ENCODE results near the gene LRP1.
A peak's percentile ranks its signal among the peaks of the same experiment; 100 is the strongest.

Gene LRP1

GRCh38 chr12:57236201-57236924 lies 108.1 kb downstream of the LRP1 start:
- DNase-seq (ENCODE audit: low spot score) = peak; percentile 45

GRCh38 chr12:57236925-57237595 lies 108.8 kb downstream of the LRP1 start:
- peak; percentile 24 for DNase-seq (ENCODE audit: low spot score)

- peak; percentile 26 for DNase-seq (ENCODE audit: low spot score)
These were observed 109.3 kb downstream of the LRP1 start for GRCh38 chr12:57237596-57237931.

GRCh38 chr12:57237932-57238853 lies 109.9 kb downstream of the LRP1 start:
- DNase-seq (ENCODE audit: low spot score) = peak; percentile 78

GRCh38 chr12:57238854-57239554 lies 110.7 kb downstream of the LRP1 start:
- peak; percentile 91 for DNase-seq (ENCODE audit: low spot score)

- peak; percentile 63 for DNase-seq (ENCODE audit: low spot score)
These were observed 111.3 kb downstream of the LRP1 start for GRCh38 chr12:57239587-57240065.

- peak; percentile 87 for DNase-seq (ENCODE audit: low spot score)
These were observed 112.0 kb downstream of the LRP1 start for GRCh38 chr12:57240066-57240921.

- DNase-seq (ENCODE audit: low spot score) = peak; percentile 71
These were observed 112.7 kb downstream of the LRP1 start for GRCh38 chr12:57240926-57241401.

GRCh38 chr12:57241402-57242310 lies 113.4 kb downstream of the LRP1 start:
- DNase-seq (ENCODE audit: low spot score) = peak; percentile 67

GRCh38 chr12:57242329-57242690 lies 114.0 kb downstream of the LRP1 start:
- no peak for DNase-seq (ENCODE audit: low spot score)

GRCh38 chr12:57242691-57243454 lies 114.6 kb downstream of the LRP1 start:
- peak; percentile 97 for DNase-seq (ENCODE audit: low spot score)

GRCh38 chr12:57243521-57244311 lies 115.4 kb downstream of the LRP1 start:
- DNase-seq (ENCODE audit: low spot score) = peak; percentile 90

- DNase-seq (ENCODE audit: low spot score) = no peak
These were observed 116.0 kb downstream of the LRP1 start for GRCh38 chr12:57244312-57244696.

GRCh38 chr12:57247041-57247440 lies 118.8 kb downstream of the LRP1 start:
- peak; percentile 26 for DNase-seq (ENCODE audit: low spot score)

- peak; percentile 31 for DNase-seq (ENCODE audit: low spot score)
These were observed 120.9 kb downstream of the LRP1 start for GRCh38 chr12:57248934-57249742.

- no peak for DNase-seq (ENCODE audit: low spot score)
These were observed 122.3 kb downstream of the LRP1 start for GRCh38 chr12:57250541-57250940.

- no peak for DNase-seq (ENCODE audit: low spot score)
These were observed 122.7 kb downstream of the LRP1 start, which contains the start of gene STAC3 for GRCh38 chr12:57250956-57251355. STAC3 (minus strand) TSS chr12:57251187; CDS start chr12:57249636, 1,551 bp downstream.

All from NAMALWA (cell line).